ENCODE data around the gene KMT2E. TPM values are rescaled to one million over a fixed set of nuclear protein-coding genes. Genes with fewer than 3 reads are reported as not detected.

The KMT2E gene
- total RNA-seq, 2 experiments from 2014 or later: 50.1 to 72.8 TPM

DNA sequence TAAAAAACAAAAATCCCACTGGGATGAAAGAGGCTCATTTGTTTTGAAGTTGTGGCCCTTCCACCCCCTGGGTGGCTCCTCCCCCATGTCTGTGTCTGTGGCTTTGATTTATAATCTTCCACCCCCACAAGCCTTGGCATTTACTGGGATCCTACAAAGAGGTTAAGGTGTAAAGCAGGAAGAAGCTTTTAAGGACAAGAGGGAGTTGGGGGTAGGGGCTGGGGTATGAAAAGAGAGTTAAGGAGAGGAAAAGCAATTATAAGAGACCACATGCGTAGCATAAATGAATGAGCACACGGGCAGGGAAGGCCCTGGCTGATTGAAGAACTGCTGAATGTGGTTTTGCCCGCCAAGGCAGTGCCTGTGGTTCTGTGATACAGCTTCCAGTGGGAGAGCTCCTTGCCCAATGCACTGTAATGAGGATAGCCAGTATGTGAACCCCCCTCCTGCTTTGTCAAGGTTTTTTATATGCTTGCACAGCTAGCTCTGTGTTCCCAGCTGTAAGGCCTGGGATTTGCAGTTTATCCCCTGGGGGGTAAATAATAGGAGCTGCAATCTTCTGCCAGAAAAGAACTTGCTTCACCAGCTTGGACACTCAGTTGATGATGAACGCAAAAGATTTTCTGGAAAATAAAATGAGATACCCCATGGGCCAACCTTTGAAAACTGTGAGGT, 34.7 kb upstream of the KMT2E start:
- Histone ChIP-seq H3K4me1 (ENCODE audit: insufficient read depth, low read length, poor library complexity, severe bottlenecking) (peaks cover 52% of the 10 kb centered on the region), H3K4me2 (ENCODE audit: low read length) (0 out of 2 replicates have a peak overlapping the region, but pooled peaks have one; percentile 1), H3K9me2 (ENCODE audit: insufficient read depth, low read length) (no peaks in the 10 kb centered on the region), H3K79me2 (ENCODE audit: insufficient read depth, low read depth, low read length) (peaks cover 33% of the 10 kb centered on the region; the same call in 1 of the 2 replicates), H3K27ac (ENCODE audit: low read depth, low read length, poor library complexity, severe bottlenecking) (no peak overlapping the region), H4K20me1 (ENCODE audit: insufficient read depth, low read length) (no peaks in the 10 kb centered on the region), H3K36me3 (ENCODE audit: insufficient read depth, low read length) (0 out of 2 replicates have a peak, but pooled peaks cover 12% of the 10 kb centered on the region), H3K9me3 (ENCODE audit: low read length) (no peaks in the 10 kb centered on the region), H3K4me3 (ENCODE audit: low read depth, low read length, poor library complexity, severe bottlenecking) (no peak overlapping the region), H2AFZ (ENCODE audit: low read length) (no peak overlapping the region)
- intact Hi-C loops (cut with micrococcal nuclease; ENCODE audit: unreplicated experiment): no loop called here
- no peak for DNase-seq (ENCODE audit: low spot score)
- BruUV-seq (replicated peaks): no TSS peak
- TF ChIP-seq, protein P1, sequence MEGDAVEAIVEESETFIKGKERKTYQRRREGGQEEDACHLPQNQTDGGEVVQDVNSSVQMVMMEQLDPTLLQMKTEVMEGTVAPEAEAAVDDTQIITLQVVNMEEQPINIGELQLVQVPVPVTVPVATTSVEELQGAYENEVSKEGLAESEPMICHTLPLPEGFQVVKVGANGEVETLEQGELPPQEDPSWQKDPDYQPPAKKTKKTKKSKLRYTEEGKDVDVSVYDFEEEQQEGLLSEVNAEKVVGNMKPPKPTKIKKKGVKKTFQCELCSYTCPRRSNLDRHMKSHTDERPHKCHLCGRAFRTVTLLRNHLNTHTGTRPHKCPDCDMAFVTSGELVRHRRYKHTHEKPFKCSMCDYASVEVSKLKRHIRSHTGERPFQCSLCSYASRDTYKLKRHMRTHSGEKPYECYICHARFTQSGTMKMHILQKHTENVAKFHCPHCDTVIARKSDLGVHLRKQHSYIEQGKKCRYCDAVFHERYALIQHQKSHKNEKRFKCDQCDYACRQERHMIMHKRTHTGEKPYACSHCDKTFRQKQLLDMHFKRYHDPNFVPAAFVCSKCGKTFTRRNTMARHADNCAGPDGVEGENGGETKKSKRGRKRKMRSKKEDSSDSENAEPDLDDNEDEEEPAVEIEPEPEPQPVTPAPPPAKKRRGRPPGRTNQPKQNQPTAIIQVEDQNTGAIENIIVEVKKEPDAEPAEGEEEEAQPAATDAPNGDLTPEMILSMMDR (conservative IDR thresholded peaks at IDR 0.05; ENCODE audit: low read length): no peak
- TF ChIP-seq EZH2phosphoT487 (IDR thresholded peaks at IDR 0.05; ENCODE audit: borderline replicate concordance, low read depth, low read length): no peak
- POLR2A ChIA-PET: interaction anchor here (0.6 to 3.0 kb wide), 9 partner anchors 11 to 87 kb away, joined by 3 to 14 read pairs (median 4); no protein-coding TSS in a partner anchor
- CTCF ChIA-PET (ENCODE audit: unreplicated experiment): interaction anchor here (1.0 to 1.4 kb wide), 2 partner anchors 49 to 57 kb away, joined by 3 to 4 read pairs; no protein-coding TSS in a partner anchor

DNA sequence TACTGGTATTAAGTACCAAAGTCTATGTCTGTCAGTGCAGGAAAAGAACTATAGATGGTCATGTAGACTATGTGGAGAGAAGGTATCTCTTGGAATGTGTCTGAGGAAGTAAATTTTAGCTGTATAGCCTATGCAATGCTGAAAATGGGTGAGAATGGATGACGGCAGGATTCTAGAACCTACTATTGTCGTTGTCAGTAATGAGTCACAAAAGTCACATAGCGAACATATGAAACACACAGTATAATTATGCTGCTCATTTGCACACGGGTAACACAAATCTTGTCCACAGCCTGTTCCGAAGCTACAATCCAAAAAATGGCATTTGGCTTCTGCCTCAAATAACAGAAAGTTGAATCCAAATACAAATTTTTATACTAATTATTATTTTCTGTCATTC, 33.6 kb upstream of the KMT2E start:
- Histone ChIP-seq H3K79me2 (ENCODE audit: insufficient read depth, low read depth, low read length) (peaks cover 33% of the 10 kb centered on the region), H3K4me3 (ENCODE audit: low read depth, low read length, poor library complexity, severe bottlenecking) (no peak overlapping the region), H3K4me2 (ENCODE audit: low read length) (no peak overlapping the region), H4K20me1 (ENCODE audit: insufficient read depth, low read length) (peaks cover 8% of the 10 kb centered on the region; the same call in 1 of the 2 replicates), H3K9me3 (ENCODE audit: low read length) (no peaks in the 10 kb centered on the region), H3K36me3 (ENCODE audit: insufficient read depth, low read length) (peaks cover 23% of the 10 kb centered on the region; the same call in 1 of the 2 replicates), H3K9me2 (ENCODE audit: insufficient read depth, low read length) (no peaks in the 10 kb centered on the region), H3K4me1 (ENCODE audit: insufficient read depth, low read length, poor library complexity, severe bottlenecking) (peaks cover 63% of the 10 kb centered on the region), H2AFZ (ENCODE audit: low read length) (no peak overlapping the region), H3K27ac (ENCODE audit: low read depth, low read length, poor library complexity, severe bottlenecking) (no peak overlapping the region)
- no peak for DNase-seq (ENCODE audit: low spot score)
- CTCF ChIA-PET (ENCODE audit: unreplicated experiment): interaction anchor here (0.7 to 2.3 kb wide), 5 partner anchors 11 to 94 kb away, joined by 3 to 8 read pairs (median 4); no protein-coding TSS in a partner anchor
- TF ChIP-seq EZH2phosphoT487 (IDR thresholded peaks at IDR 0.05; ENCODE audit: borderline replicate concordance, low read depth, low read length): no peak
- no TSS peak for BruUV-seq (replicated peaks)
- intact Hi-C loops (cut with micrococcal nuclease; ENCODE audit: unreplicated experiment): loop anchor here (5.0 kb wide), 1 partner anchor 357 kb away; no protein-coding TSS in a partner anchor
- POLR2A ChIA-PET: interaction anchor here (0.6 to 3.0 kb wide), 9 partner anchors 9 to 275 kb away, joined by 3 to 14 read pairs (median 4); no protein-coding TSS in a partner anchor

DNA sequence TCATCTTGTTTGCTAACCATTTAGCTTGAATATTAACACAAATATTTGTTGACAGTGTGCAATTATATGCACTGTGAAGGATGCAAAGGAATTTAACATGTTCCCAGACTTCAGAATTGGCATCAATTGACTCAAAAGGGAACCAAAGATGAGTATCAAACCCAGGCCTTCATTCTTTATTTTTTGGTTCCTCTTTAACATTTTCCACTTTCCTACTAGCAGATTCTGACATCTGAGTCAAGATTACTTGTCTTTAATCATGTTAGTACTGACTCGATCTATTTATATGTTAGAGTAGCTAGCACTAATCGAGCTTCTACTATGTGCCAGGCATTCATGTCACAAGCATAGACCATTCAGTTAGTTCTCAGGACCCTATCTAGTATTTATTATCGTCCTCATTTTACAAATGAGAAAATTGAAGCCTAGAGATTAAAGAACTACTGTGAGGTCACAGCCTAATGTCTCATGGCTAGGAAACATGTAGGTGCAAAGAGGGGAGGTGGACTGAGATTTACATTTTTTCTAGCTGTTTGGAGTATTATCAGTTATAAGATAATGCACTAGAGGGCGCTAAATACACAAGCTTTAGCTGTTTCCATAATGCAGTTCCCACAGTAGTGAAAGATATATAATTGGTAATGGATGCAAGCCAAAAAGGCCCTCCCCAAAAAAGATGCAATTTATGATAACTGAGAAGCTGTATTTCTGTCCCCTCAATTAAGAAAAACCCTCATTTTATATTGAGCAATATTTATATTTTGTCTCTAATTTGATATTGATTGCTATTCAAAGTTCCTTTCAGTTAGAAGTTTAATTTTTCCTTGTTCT, 32.9 kb upstream of the KMT2E start:
- H3K4me3 ChIP-seq (ENCODE audit: low read depth, low read length, poor library complexity, severe bottlenecking): no peak overlapping the region
- peaks cover 69% of the 10 kb centered on the region for H3K4me1 ChIP-seq (ENCODE audit: insufficient read depth, low read length, poor library complexity, severe bottlenecking)
- H3K36me3 ChIP-seq (ENCODE audit: insufficient read depth, low read length): peaks cover 29% of the 10 kb centered on the region
- TF ChIP-seq, protein P1 (conservative IDR thresholded peaks at IDR 0.05; ENCODE audit: low read length): peak; percentile 96
- no peak for TF ChIP-seq EZH2phosphoT487 (IDR thresholded peaks at IDR 0.05; ENCODE audit: borderline replicate concordance, low read depth, low read length)
- H3K4me2 ChIP-seq (ENCODE audit: low read length): peak overlapping the region; percentile 90
- peak overlapping the region; percentile 80 for H3K27ac ChIP-seq (ENCODE audit: low read depth, low read length, poor library complexity, severe bottlenecking)
- no peaks in the 10 kb centered on the region for H3K9me2 ChIP-seq (ENCODE audit: insufficient read depth, low read length)
- DNase-seq (ENCODE audit: low spot score): peak; percentile 84
- H3K79me2 ChIP-seq (ENCODE audit: insufficient read depth, low read depth, low read length): peaks cover 33% of the 10 kb centered on the region
- intact Hi-C loops (cut with micrococcal nuclease; ENCODE audit: unreplicated experiment): loop anchor here (1.0 to 5.0 kb wide), 4 partner anchors 36 to 356 kb away; no protein-coding TSS in a partner anchor
- peaks cover 14% of the 10 kb centered on the region; the same call in 1 of the 2 replicates for H4K20me1 ChIP-seq (ENCODE audit: insufficient read depth, low read length)
- H2AFZ ChIP-seq (ENCODE audit: low read length): no peak overlapping the region
- no TSS peak for BruUV-seq (replicated peaks)
- CTCF ChIA-PET (ENCODE audit: unreplicated experiment): interaction anchor here (0.7 to 2.3 kb wide), 5 partner anchors 12 to 94 kb away, joined by 3 to 8 read pairs (median 3); no protein-coding TSS in a partner anchor
- POLR2A ChIA-PET: interaction anchor here (0.6 to 4.8 kb wide), 15 partner anchors 9 to 274 kb away, joined by 3 to 32 read pairs (median 4); partner anchors contain the start of gene KMT2E
- H3K9me3 ChIP-seq (ENCODE audit: low read length): no peaks in the 10 kb centered on the region
